GM13976 (cell line): Measurements from ENCODE around the gene ATOH8.
A peak's percentile ranks its signal among the peaks of the same experiment; 100 is the strongest.

Source experiments
- DNase-seq: peaks from one replicate; pipeline ENCODE4 v3.0.0; 2012; ENCODE audit warnings: low spot score
- CTCF ChIP-seq: IDR thresholded peaks from 2 replicates; pipeline ENCODE4 v1.5.1; 2012; ENCODE audit warnings: borderline replicate concordance, mild to moderate bottlenecking; ENCODE audit not compliant: insufficient read depth; ENCODE audit errors: extremely low read depth, missing control alignments, control extremely low read depth
- in situ Hi-C: fragments of 300-500 bp; cut with MboI; formaldehyde crosslinking; loops from one replicate; pipeline ENCODE4 v1.12.0; 2022; ENCODE audit warnings: low sequenced_read_pairs, mixed read lengths, inconsistent platforms; ENCODE audit not compliant: unreplicated experiment

The ATOH8 gene

GRCh38 chr2:85753525-85754312, at the start of gene ATOH8:
ATOH8 (plus strand) TSS chr2:85753991; CDS start chr2:85754190, 199 bp downstream.
- in situ Hi-C loops: no loop called here
- TF ChIP-seq CTCF: no peak
- DNase-seq: peak; percentile 78

GRCh38 chr2:85704038-85704437, 49.8 kb upstream of the ATOH8 start:
- in situ Hi-C loops: no loop called here
- no peak for DNase-seq
- TF ChIP-seq CTCF: no peak

- no peak for TF ChIP-seq CTCF
- in situ Hi-C loops: no loop called here
- DNase-seq: peak; percentile 53
Measured at GRCh38 chr2:85704800-85705679, 48.8 kb upstream of the ATOH8 start.

GRCh38 chr2:85705680-85706039, 48.1 kb upstream of the ATOH8 start:
- no peak for DNase-seq
- in situ Hi-C loops: no loop called here
- TF ChIP-seq CTCF: no peak

GRCh38 chr2:85706063-85706462, 47.7 kb upstream of the ATOH8 start:
- no peak for TF ChIP-seq CTCF
- DNase-seq: no peak
- in situ Hi-C loops: no loop called here

GRCh38 chr2:85706599-85707296, 47.0 kb upstream of the ATOH8 start:
- TF ChIP-seq CTCF: no peak
- no peak for DNase-seq
- in situ Hi-C loops: no loop called here
